Stimulated activated CD8-positive, alpha-beta memory T cell treated with anti-CD3 and anti-CD28 coated beads, Interleukin-12 subunit alpha, Interleukin-12 subunit beta, amount 100 ng/mL, for 24 hours (primary cell): ENCODE results near the gene DOC2B.
A peak's percentile ranks its signal among the peaks of the same experiment; 100 is the strongest.
"Not testable (repeated sequence)": the region's sequence is repeated elsewhere in the genome, so short reads cannot be mapped to it uniquely, and the experiment has no call there.

Experiments
- DNase-seq: peaks from one replicate; pipeline ENCODE4 v3.0.0-alpha.2; 2020; ENCODE audit errors: extremely low read depth

DOC2B gene

DNA sequence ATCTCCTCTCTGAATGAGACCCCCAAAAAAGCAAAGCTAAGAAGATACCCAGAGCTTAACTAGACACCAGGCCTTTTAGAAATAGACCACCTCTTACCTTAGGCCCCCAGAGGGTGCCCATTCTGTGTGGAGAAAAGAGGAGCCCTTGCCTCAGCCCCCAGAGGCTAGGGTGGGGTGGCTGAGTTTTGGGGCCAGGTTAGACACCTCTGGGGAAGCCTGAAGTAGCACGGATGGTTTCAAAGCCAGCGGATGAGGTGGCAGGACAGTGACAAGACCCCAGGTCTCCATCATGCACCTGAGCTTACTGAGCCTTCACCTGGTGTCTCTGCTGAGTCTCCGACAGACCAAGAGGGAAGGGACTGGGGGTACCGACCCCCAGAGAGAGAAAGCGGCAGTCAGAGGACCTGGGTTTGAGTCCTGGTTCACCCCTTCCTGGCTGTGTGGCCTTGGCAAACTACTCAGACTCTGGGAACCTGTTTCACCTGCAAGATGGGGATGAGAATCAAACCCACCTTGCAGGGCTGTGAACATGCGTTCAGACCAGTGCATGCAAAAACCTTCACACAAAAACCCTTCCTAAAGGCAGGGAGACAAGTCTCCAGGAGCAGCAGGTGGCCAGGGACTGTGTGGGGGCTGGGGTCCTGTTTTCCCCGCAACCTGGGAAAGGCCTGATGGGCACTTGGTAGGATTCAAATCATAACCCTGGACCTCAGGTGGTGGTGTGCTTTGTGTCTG is 36.3 kb downstream of the DOC2B start:
- no peak for DNase-seq

DNA sequence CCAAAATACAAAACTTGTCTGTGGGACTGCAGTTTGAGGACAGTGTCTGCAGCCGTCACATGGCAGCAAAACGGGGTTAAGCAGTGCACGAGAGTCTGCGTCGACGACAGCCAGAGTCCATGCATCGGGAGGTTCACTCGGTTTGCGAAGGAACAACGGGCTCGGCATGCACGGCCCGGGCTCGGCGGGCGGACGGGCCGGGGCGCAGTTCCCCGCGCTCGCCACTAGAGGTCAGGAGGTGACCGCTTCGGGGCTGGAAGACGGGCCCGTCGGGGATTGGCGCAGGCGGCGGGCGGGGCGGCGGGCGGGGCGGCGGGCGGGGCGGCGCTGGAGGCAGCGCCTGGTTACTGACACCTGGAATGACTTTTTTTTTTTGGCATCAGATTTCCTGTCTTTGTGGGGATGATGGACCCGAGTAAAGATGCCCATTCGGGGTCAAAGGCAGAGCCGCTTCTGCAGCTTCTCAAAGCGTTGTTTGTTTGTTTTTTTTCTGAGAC is 37.6 kb downstream of the DOC2B start:
- peak; percentile 53 for DNase-seq

- no peak for DNase-seq
These were observed 38.3 kb downstream of the DOC2B start for GRCh38 chr17:142876-143784.

GRCh38 chr17:142102-142661 is 39.3 kb downstream of the DOC2B start:
- DNase-seq: no peak

DNA sequence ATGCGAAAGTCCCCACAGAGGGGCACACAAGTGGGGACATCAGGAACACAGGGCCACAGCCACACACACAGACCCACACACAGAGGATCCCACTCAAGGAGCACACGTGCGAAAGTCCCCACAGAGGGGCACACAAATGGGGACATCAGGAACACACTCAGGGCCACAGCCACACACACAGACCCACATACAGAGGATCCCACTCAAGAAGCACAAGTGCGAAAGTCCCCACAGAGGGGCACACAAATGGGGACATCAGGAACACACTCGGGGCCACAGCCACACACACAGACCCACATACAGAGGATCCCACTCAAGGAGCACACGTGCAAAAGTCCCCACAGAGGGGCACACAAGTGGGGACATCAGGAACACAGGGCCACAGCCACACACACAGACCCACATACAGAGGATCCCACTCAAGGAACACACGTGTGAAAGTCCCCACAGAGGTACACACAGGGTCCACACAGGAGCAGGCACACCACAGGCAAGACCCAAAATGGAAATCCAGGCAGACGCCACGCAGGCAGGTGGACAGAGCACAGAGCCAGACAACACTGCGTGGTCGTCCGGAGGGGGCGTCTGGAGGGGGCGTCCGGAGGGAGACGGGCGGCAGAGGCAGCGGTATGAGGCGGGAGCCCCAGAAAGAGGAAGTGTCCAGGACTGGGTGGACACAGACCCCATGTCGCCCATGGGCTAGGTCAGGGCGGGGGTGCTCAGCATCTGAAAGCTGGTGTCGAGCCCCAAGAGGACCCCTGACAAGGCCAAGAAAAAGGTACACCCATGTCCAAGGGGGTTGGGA is 41.8 kb downstream of the DOC2B start:
- DNase-seq: not testable (repeated sequence)

DNA sequence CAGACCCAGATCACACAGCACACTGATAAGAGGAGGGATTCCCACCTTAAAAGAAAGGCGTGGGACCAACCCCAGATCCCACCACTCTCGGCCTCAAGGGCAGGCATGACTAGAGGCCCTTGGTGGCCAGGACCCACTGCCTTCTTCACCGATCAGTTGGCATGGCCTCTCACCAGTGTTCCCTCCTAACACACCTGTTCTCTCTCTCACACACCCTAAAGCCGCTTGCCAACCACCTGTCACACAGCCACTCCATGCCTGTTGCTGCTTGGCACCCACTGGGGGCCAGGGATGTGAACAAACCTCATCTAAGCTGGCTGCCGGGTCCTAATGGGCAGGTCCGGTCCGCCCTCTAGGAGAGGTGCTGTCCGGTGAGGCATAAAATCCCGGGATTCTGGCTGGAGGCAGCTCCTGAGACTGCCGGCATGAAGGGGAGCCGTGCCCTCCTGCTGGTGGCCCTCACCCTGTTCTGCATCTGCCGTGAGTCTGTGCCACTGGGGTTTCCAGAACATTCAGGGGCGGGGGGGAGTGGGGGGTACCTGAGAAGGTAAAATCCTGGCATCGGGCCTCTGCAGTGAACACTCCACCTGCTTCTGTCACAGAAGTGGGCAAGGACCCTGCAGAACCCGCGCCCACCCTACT is 44.2 kb downstream of the DOC2B start, which contains the start of gene SCGB1C2:
SCGB1C2 (plus strand) TSS at position 404 of the 642 bp plus-strand sequence; CDS start at position 426, 22 bp downstream.
- not testable (repeated sequence) for DNase-seq

GRCh38 chr17:136531-136930 is 44.9 kb downstream of the DOC2B start:
- DNase-seq: peak; percentile 42

- not testable (repeated sequence) for DNase-seq
These were observed 45.6 kb downstream of the DOC2B start for GRCh38 chr17:135895-136294.

DNA sequence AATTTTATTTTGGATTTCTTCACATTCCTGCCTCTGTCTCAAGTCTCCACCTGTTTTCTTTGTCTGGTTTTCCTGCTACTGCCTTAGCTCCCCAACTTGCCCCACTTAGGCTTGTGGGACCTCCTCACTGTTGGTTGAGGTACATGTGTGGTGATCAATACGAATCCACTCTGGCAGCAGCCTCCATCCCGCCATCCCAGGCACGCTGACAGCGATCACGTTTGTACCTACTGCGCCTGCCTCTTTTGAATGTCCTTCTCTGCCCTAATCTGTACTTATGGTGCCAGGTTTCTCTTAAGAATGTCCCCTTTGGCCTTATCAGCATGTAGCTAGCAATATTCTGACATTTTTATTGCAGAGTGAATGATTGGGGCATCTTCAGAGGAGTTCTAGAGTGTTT is 46.4 kb downstream of the DOC2B start:
- not testable (repeated sequence) for DNase-seq

DNA sequence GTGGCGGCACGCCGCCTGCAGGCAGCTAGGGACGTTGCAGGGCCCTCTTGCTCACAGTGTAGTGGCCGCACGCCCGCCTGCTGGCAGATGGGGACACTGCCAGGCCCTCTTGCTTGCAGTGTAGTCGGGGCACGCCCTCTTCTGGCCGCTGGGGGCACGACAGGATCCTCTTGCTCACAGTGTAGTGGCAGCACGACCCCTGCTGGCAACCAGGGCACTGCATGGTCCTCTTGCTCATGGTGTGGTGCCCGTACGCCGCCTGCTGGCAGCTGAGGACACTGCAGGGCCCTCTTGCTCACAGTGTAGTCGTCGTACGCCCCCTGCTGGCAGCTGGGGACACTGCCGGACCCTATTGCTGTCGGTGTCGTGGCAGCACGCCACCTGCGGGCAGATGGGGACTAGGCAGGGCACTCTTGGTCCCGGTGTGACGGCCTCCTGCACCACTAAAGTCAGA is 47.1 kb downstream of the DOC2B start:
- DNase-seq: not testable (repeated sequence)

GRCh38 chr17:133932-134331 is 47.5 kb downstream of the DOC2B start:
- not testable (repeated sequence) for DNase-seq

DNA sequence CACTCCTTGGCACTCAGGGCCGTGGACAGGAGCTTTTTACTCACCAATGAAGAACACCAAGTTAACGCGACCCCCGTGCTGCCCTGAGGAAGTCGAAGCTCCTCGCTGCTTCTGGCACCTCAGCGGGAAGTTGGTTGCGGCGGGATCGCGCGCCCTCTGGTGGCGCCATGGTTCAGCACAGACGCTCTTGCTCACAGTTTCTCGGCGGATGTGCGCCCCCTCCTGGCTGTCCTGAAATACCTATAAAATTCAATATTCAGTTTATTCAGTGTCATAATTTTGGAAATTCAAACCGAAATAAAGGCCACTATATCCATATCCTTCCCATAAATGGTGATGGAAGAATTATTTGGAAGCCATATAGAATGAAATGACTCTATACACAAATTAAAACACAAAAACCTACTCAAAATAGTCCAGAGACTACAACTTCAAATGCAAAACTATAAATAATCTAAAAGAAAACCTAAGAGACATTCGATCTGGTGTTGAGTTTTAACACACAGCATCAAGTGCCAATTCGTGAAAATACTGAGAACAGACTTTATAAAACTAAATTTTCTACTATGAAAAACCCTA is 63.0 kb downstream of the DOC2B start:
- DNase-seq: not testable (repeated sequence)

DNA sequence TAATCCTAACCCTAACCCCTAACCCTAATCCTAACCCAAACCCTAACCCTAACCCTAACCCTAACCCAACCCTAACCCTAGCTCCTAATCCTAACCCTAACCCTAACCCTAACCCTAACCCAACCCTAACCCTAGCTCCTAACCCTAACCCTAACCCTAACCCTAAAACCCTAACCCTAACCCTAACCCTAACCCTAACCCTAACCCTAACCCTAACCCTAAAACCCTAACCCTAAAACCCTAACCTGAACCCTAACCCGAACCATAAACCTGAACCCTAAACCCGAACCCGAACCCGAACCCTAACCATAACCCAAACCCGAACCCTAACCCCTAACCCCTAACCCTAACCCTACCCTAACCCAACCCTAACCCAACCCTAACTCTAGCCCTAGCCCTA is 68.3 kb downstream of the DOC2B start:
- DNase-seq: not testable (repeated sequence)
